NCI-H774 (cell line): ENCODE data around the gene MALAT1.
A peak's percentile ranks its signal among the peaks of the same experiment; 100 is the strongest.
"Not testable (repeated sequence)": the region's sequence is repeated elsewhere in the genome, so short reads cannot be mapped to it uniquely, and the experiment has no call there.

Source experiments
- DNase-seq: peaks from one replicate; lab custom pipeline; 2025; lab: John Stamatoyannopoulos, UW

The MALAT1 gene

GRCh38 chr11:65498727-65498976 lies 193 bp upstream of the MALAT1 start:
- DNase-seq, result no peak

- no peak for DNase-seq
Observed at GRCh38 chr11:65499713-65500386, 1.0 kb downstream of the MALAT1 start.

- DNase-seq, result no peak
Observed at GRCh38 chr11:65500387-65501185, 1.7 kb downstream of the MALAT1 start.

GRCh38 chr11:65501186-65501471 lies 2.3 kb downstream of the MALAT1 start:
- no peak for DNase-seq

GRCh38 chr11:65501472-65502273 lies 2.8 kb downstream of the MALAT1 start:
- DNase-seq, result peak; percentile 24

- no peak for DNase-seq
Observed at GRCh38 chr11:65502274-65502554, 3.4 kb downstream of the MALAT1 start.

GRCh38 chr11:65502555-65503367 lies 3.9 kb downstream of the MALAT1 start:
- no peak for DNase-seq

- no peak for DNase-seq
Observed at GRCh38 chr11:65503368-65503948, 4.6 kb downstream of the MALAT1 start.

- no peak for DNase-seq
Observed at GRCh38 chr11:65503949-65504673, 5.3 kb downstream of the MALAT1 start.

GRCh38 chr11:65504674-65505465 lies 6.0 kb downstream of the MALAT1 start:
- DNase-seq, result no peak

- no peak for DNase-seq
Observed at GRCh38 chr11:65505466-65506289, 6.8 kb downstream of the MALAT1 start.

- no peak for DNase-seq
Observed at GRCh38 chr11:65506290-65506771, 7.5 kb downstream of the MALAT1 start.

- peak; percentile 68 for DNase-seq
Observed at GRCh38 chr11:65506772-65507505, 8.1 kb downstream of the MALAT1 start.

- not testable (repeated sequence) for DNase-seq
Observed at GRCh38 chr11:65512311-65512710, 13.5 kb downstream of the MALAT1 start.

GRCh38 chr11:65516135-65516968 lies 17.5 kb downstream of the MALAT1 start:
- DNase-seq, result no peak

GRCh38 chr11:65518941-65519549 lies 20.2 kb downstream of the MALAT1 start:
- not testable (repeated sequence) for DNase-seq

GRCh38 chr11:65521777-65522521 lies 23.1 kb downstream of the MALAT1 start:
- DNase-seq, result not testable (repeated sequence)
